Esophagus squamous epithelium (tissue), 4 donors: ENCODE data around the gene TTLL3.

Experiments used
- CTCF ChIP-seq, 6 experiments: fragments of 450-650 bp in 4 of 6; fragments of 200-600 bp in 2 of 6; sonication (generic) in 2 of 6; IDR thresholded peaks; one replicate each; pipeline ENCODE4 v1.5.1; 2016 to 2019; ENCODE audit warnings: antibody characterized with exemption in 6 of 6, mild to moderate bottlenecking in 4 of 6, moderate library complexity in 4 of 6
- POLR2A ChIP-seq, 4 donors: fragments of 450-650 bp; IDR thresholded peaks; one replicate each; pipeline ENCODE4 v1.6.1; 2017; ENCODE audit warnings: antibody characterized with exemption in 4 of 4, mild to moderate bottlenecking in 4 of 4, moderate library complexity in 3 of 4

- TF ChIP-seq CTCF (IDR thresholded peaks at IDR 0.05) (peak in 1 of 6 experiments; percentile 34), POLR2A (IDR thresholded peaks at IDR 0.05) (no peak)
Measured at GRCh38 chr3:9800529-9800928, 9.5 kb upstream of the TTLL3 start.
